Neural progenitor cell (in vitro differentiated cells): Measurements from ENCODE around the gene CXCL12. TPM values are rescaled to one million over a fixed set of nuclear protein-coding genes. Genes with fewer than 3 reads are reported as not detected.

Experiments used
- DNase-seq: peaks from one replicate; pipeline ENCODE4 v3.0.0-alpha.2; 2016; ENCODE audit warnings: low spot score
- H2AFZ ChIP-seq: fragments of 200-600 bp; sonication (generic); replicated peaks from 2 replicates; pipeline ENCODE4 v1.6.1; 2016; ENCODE audit warnings: antibody characterized with exemption
- H3F3A ChIP-seq: fragments of 200-600 bp; sonication (generic); 2 replicates; pipeline ENCODE4 v1.6.1; 2016; ENCODE audit warnings: antibody characterized with exemption, low read depth
- H3K27ac ChIP-seq: fragments of 200-600 bp; sonication (generic); 2 replicates; pipeline ENCODE4 v1.5.1; 2016; ENCODE audit warnings: mild to moderate bottlenecking
- H3K27me3 ChIP-seq: fragments of 200-600 bp; sonication (generic); 2 replicates; pipeline ENCODE4 v1.6.1; 2016; ENCODE audit warnings: mild to moderate bottlenecking, moderate library complexity
- H3K36me3 ChIP-seq: fragments of 200-600 bp; sonication (generic); 2 replicates; pipeline ENCODE4 v1.5.1; 2016
- H3K4me1 ChIP-seq: fragments of 200-600 bp; sonication (generic); 2 replicates; pipeline ENCODE4 v1.6.1; 2016; ENCODE audit warnings: mixed run types
- H3K4me2 ChIP-seq: fragments of 200-600 bp; sonication (generic); 2 replicates; pipeline ENCODE4 v1.6.1; 2016
- H3K4me3 ChIP-seq: fragments of 200-600 bp; sonication (generic); 2 replicates; pipeline ENCODE4 v1.5.1; 2016
- H3K79me2 ChIP-seq: fragments of 200-600 bp; sonication (generic); 2 replicates; pipeline ENCODE4 v1.6.1; 2016; ENCODE audit warnings: low read depth
- H3K9ac ChIP-seq: fragments of 200-600 bp; sonication (generic); 2 replicates; pipeline ENCODE4 v1.6.1; 2016
- H3K9me3 ChIP-seq: fragments of 200-600 bp; sonication (generic); 2 replicates; pipeline ENCODE4 v1.5.1; 2016; ENCODE audit warnings: low read depth
- H4K20me1 ChIP-seq: fragments of 200-600 bp; sonication (generic); 2 replicates; pipeline ENCODE4 v1.6.1; 2016; ENCODE audit warnings: low read depth
- H3K27ac Mint-ChIP-seq: 3 replicates; pipeline ENCODE4 v1.8.0; 2021; ENCODE audit warnings: mixed read lengths
- H3K27me3 Mint-ChIP-seq: 2 replicates; pipeline ENCODE4 v1.8.0; 2022; ENCODE audit warnings: low read depth, mild to moderate bottlenecking, inconsistent platforms, moderate library complexity, mixed read lengths; ENCODE audit not compliant: insufficient read depth
- H3K36me3 Mint-ChIP-seq: 3 replicates; pipeline ENCODE4 v1.8.0; 2021; ENCODE audit warnings: mixed read lengths
- H3K4me1 Mint-ChIP-seq: 3 replicates; pipeline ENCODE4 v1.8.0; 2021; ENCODE audit warnings: mixed read lengths
- H3K4me3 Mint-ChIP-seq: 3 replicates; pipeline ENCODE4 v1.8.0; 2021; ENCODE audit warnings: mild to moderate bottlenecking, moderate library complexity, mixed read lengths
- H3K9me3 Mint-ChIP-seq: 3 replicates; pipeline ENCODE4 v1.8.0; 2020; ENCODE audit warnings: mixed read lengths
- EZH2 ChIP-seq: fragments of 200-600 bp; sonication (generic); IDR thresholded peaks from 2 replicates; pipeline ENCODE4 v1.6.1; 2017; ENCODE audit warnings: antibody characterized with exemption, mild to moderate bottlenecking, moderate library complexity
- EZH2phosphoT487 ChIP-seq: fragments of 200-600 bp; sonication (generic); IDR thresholded peaks from 2 replicates; pipeline ENCODE4 v1.6.1; 2017; ENCODE audit warnings: antibody characterized with exemption
- total RNA-seq: library from RNA; depleted of rRNA; stranded (reverse); fragments of >200 nt; gene quantifications from 2 replicates; pipeline ENCODE4 v1.2.3, GENCODE V29; 2015; ENCODE audit warnings: low replicate concordance
- TF ChIP-seq, protein P1 (sequence below): fragments of 200-600 bp; sonication (generic); IDR thresholded peaks from 2 replicates; pipeline ENCODE4 v1.5.1; 2017; ENCODE audit warnings: antibody characterized with exemption, mild to moderate bottlenecking

CXCL12 gene
- total RNA-seq, 1 donor from 2014 or later = 0.09 TPM

DNA sequence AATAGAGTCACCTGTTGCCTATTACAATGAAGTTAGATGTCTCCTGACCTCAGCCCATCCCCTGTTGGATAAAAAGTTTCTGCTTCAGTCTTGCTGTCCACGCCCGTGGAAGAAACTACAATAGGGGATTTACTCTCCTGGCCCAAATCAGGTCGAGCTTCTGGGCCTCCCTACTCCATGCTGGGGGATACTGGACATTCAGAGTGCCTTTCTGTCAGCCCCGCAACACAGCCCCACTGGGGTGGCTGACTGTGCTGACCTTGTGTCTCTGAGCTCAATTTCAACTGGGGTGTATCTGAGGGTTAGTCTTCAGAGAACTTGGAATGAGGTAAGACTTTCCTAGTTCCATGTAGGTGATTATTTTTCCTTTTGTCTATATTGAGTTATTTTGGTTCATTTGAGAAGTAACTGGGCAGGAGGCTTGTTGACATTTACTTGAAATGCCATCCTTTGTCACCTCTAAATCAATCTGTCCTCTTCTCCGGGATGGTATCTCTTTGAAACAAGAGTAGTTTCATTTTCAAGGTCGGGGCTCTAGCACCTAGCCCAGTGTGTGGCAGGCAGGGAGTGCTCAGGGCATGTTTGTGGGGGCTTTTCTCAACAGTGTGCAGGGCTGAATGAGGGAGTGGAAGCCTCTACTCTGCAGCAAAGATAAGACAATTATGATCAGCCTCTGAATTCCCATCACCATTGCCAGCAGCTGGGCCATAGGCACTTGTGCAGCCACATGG lies 17.7 kb upstream of the CXCL12 start:
- Histone ChIP-seq H2AFZ (no peak overlapping the region), H3F3A (peaks cover 11% of the 10 kb centered on the region), H3K9me3 (peaks cover 9% of the 10 kb centered on the region), H3K27me3 (no peaks in the 10 kb centered on the region), H4K20me1 (no peaks in the 10 kb centered on the region), H3K36me3 (no peaks in the 10 kb centered on the region), H3K79me2 (no peaks in the 10 kb centered on the region), H3K27ac (no peak overlapping the region), H3K9ac (no peak overlapping the region), H3K4me2 (no peak overlapping the region), H3K4me3 (no peak overlapping the region), H3K4me1 (peaks cover 26% of the 10 kb centered on the region)
- H3K4me3 Mint-ChIP-seq = no peak overlapping the region
- H3K9me3 Mint-ChIP-seq = peaks cover 11% of the 10 kb centered on the region
- H3K27ac Mint-ChIP-seq = no peak overlapping the region
- H3K27me3 Mint-ChIP-seq = peaks cover 6% of the 10 kb centered on the region
- TF ChIP-seq, protein P1, sequence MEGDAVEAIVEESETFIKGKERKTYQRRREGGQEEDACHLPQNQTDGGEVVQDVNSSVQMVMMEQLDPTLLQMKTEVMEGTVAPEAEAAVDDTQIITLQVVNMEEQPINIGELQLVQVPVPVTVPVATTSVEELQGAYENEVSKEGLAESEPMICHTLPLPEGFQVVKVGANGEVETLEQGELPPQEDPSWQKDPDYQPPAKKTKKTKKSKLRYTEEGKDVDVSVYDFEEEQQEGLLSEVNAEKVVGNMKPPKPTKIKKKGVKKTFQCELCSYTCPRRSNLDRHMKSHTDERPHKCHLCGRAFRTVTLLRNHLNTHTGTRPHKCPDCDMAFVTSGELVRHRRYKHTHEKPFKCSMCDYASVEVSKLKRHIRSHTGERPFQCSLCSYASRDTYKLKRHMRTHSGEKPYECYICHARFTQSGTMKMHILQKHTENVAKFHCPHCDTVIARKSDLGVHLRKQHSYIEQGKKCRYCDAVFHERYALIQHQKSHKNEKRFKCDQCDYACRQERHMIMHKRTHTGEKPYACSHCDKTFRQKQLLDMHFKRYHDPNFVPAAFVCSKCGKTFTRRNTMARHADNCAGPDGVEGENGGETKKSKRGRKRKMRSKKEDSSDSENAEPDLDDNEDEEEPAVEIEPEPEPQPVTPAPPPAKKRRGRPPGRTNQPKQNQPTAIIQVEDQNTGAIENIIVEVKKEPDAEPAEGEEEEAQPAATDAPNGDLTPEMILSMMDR = no peak
- TF ChIP-seq EZH2 (no peak), EZH2phosphoT487 (no peak)
- peaks cover 23% of the 10 kb centered on the region for H3K4me1 Mint-ChIP-seq
- H3K36me3 Mint-ChIP-seq = no peaks in the 10 kb centered on the region
- DNase-seq = no peak

- H3K36me3 ChIP-seq = no peaks in the 10 kb centered on the region
- Mint-ChIP-seq H3K9me3 (peaks cover 5% of the 10 kb centered on the region), H3K36me3 (no peaks in the 10 kb centered on the region), H3K27me3 (peaks cover 10% of the 10 kb centered on the region), H3K27ac (no peak overlapping the region), H3K4me3 (no peak overlapping the region), H3K4me1 (peaks cover 33% of the 10 kb centered on the region)
- H3K4me3 ChIP-seq = no peak overlapping the region
- H3K27me3 ChIP-seq = no peaks in the 10 kb centered on the region
- TF ChIP-seq EZH2 (no peak), EZH2phosphoT487 (no peak)
- TF ChIP-seq, protein P1 = no peak
- no peak overlapping the region for H3K9ac ChIP-seq
- peak overlapping the region; percentile 90 for H2AFZ ChIP-seq
- no peak overlapping the region for H3K27ac ChIP-seq
- peaks cover 29% of the 10 kb centered on the region for H3K4me1 ChIP-seq
- H3K9me3 ChIP-seq = peaks cover 9% of the 10 kb centered on the region
- H4K20me1 ChIP-seq = no peaks in the 10 kb centered on the region
- peaks cover 11% of the 10 kb centered on the region for H3F3A ChIP-seq
- H3K79me2 ChIP-seq = no peaks in the 10 kb centered on the region
- DNase-seq = no peak
- H3K4me2 ChIP-seq = peak overlapping the region; percentile 52
Measured at GRCh38 chr10:44400541-44400940, 15.6 kb upstream of the CXCL12 start.

- Mint-ChIP-seq H3K27me3 (peaks cover 10% of the 10 kb centered on the region), H3K36me3 (no peaks in the 10 kb centered on the region), H3K4me1 (peaks cover 35% of the 10 kb centered on the region), H3K9me3 (peaks cover 2% of the 10 kb centered on the region), H3K27ac (no peak overlapping the region), H3K4me3 (no peak overlapping the region)
- Histone ChIP-seq H3K9ac (no peak overlapping the region), H3K4me2 (peak overlapping the region; percentile 52), H3K9me3 (peaks cover 5% of the 10 kb centered on the region), H2AFZ (no peak overlapping the region), H3F3A (peaks cover 11% of the 10 kb centered on the region), H4K20me1 (no peaks in the 10 kb centered on the region), H3K4me3 (no peak overlapping the region), H3K36me3 (no peaks in the 10 kb centered on the region), H3K27me3 (no peaks in the 10 kb centered on the region), H3K4me1 (peaks cover 29% of the 10 kb centered on the region), H3K79me2 (no peaks in the 10 kb centered on the region), H3K27ac (no peak overlapping the region)
- no peak for DNase-seq
- TF ChIP-seq EZH2phosphoT487 = no peak
Measured at GRCh38 chr10:44399659-44400451, 15.0 kb upstream of the CXCL12 start.
